GM12874 (cell line): ENCODE measurements around the gene ERVV-1.

ENCODE experiments used
- TF ChIP-seq, protein P1 (sequence below): IDR thresholded peaks from 2 replicates; pipeline ENCODE4 v1.5.1; 2011; ENCODE audit warnings: low read depth, mild to moderate bottlenecking, control low read depth, low read length, moderate library complexity; ENCODE audit not compliant: insufficient read depth

ERVV-1 gene

GRCh38 chr19:52992109-52993004 lies 21.4 kb upstream of the ERVV-1 start:
- TF ChIP-seq, protein P1, sequence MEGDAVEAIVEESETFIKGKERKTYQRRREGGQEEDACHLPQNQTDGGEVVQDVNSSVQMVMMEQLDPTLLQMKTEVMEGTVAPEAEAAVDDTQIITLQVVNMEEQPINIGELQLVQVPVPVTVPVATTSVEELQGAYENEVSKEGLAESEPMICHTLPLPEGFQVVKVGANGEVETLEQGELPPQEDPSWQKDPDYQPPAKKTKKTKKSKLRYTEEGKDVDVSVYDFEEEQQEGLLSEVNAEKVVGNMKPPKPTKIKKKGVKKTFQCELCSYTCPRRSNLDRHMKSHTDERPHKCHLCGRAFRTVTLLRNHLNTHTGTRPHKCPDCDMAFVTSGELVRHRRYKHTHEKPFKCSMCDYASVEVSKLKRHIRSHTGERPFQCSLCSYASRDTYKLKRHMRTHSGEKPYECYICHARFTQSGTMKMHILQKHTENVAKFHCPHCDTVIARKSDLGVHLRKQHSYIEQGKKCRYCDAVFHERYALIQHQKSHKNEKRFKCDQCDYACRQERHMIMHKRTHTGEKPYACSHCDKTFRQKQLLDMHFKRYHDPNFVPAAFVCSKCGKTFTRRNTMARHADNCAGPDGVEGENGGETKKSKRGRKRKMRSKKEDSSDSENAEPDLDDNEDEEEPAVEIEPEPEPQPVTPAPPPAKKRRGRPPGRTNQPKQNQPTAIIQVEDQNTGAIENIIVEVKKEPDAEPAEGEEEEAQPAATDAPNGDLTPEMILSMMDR, result no peak

GRCh38 chr19:52993342-52994178 lies 20.2 kb upstream of the ERVV-1 start:
- TF ChIP-seq, protein P1, result peak; percentile 47

DNA sequence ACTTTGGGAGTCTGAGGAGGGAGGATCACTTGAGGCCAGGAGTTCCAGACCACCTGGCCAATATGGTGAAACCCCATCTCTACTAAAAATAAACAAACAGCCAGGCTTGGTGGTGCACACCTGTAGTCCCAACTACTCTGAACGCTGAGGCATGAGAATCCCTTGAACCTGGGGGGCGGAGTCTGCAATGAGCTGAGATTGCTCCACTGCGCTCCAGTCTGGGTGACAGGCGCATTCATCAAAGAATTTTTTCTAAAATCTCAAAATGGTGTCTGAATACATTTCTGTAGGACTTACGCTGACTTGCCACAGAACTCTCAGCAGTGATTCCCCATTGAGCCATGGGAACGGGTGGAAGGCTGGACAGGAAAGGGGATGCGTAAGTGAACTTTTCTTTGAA lies 18.0 kb upstream of the ERVV-1 start:
- TF ChIP-seq, protein P1, result no peak

DNA sequence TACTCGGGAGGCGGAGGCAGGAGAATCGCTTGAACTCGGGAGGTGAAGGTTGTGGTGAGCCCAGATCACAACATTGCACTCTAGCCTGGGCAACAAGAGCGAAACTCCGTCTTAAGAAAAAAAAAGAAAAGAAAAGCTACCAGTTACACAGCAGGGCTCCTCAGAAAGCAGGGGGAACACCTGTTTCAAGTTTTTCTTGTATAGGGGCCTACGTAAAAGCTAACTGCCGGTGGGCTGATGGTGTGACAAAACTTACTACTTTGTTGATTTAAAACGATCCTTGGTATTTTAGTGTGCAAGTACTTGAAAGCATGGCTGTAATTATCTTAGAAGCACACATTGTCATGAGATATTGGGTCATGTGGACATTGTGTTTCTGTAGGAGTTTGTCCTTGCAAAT lies 15.7 kb upstream of the ERVV-1 start:
- TF ChIP-seq, protein P1, result no peak

DNA sequence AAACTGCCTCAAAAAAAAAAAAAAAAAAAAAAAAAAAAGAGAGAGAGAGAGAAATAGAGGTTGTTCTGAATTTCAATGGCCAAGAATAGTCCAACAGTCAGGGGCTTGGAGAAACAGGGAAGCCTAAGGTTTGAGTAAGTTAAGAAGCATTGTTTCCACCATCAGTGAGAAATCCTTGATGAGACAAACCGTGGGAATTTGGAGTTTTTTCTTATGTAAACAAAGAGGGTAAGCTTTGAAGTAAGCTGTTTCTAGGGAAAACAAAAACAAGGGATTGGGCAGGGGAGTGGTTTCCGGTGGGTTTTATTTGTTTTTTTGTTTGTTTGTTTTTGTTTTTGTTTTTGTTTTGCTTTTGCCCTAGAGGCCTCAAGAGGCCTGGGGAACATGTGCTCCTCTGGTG lies 11.2 kb upstream of the ERVV-1 start:
- TF ChIP-seq, protein P1, result no peak

GRCh38 chr19:53004242-53004641 lies 9.5 kb upstream of the ERVV-1 start:
- TF ChIP-seq, protein P1, result no peak

DNA sequence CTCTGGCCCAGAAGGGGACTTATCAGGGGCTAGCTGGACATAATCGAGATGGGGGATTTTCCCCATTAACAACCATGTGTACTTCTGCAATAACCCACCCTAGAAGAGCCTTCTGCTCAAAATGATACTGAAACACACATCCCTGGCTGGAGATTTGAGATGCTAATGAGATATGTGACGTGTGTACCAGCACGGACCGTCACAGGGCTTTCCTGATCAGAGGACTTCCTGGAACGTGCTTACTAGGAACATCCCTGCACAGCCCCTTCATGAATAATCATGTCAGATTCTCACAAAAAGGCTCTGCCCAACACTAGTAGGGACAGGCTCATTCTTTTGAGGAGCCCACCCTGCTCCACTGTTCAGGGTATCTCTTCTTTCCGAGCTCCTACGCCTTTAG lies 6.5 kb upstream of the ERVV-1 start:
- TF ChIP-seq, protein P1, result no peak
